Choroid plexus epithelial cell (primary cell): ENCODE measurements around the gene ODAM.
"Not testable (repeated sequence)": the region's sequence is repeated elsewhere in the genome, so short reads cannot be mapped to it uniquely, and the experiment has no call there.

Experiments used
- DNase-seq: peaks from one replicate; pipeline ENCODE4 v3.0.0-alpha.2; 2010; ENCODE audit warnings: low read depth
- H3K4me3 ChIP-seq: 2 replicates; pipeline ENCODE4 v1.5.1; 2011; ENCODE audit warnings: low read depth, mild to moderate bottlenecking, control low read depth, low read length, moderate library complexity
- TF ChIP-seq, protein P1 (sequence below): conservative IDR thresholded peaks from 2 replicates; pipeline ENCODE4 v1.5.1; 2011; ENCODE audit warnings: low read depth, mild to moderate bottlenecking, control low read depth, inconsistent platforms, low read length, moderate library complexity

ODAM gene

DNA sequence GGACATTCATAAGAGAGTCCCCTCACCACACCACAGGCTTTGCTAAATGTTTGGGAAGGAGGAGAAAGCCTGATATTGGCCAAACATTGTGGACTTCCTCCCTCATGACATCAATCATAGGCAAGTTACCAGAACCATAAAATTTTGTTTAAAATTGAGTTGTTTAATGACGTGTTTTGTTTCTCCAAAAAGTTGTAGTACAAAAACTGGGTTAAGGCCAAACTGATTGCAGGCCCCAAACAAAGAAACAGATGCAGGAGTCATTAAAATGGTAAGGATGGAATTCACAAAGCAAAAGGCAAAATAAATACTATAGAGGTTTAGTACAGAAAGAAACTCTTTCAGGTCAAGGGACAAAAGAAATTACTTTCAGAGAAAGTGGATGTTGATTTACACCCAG, 3.9 kb upstream of the ODAM start:
- no peak for DNase-seq
- no peak overlapping the region for H3K4me3 ChIP-seq
- TF ChIP-seq, protein P1, sequence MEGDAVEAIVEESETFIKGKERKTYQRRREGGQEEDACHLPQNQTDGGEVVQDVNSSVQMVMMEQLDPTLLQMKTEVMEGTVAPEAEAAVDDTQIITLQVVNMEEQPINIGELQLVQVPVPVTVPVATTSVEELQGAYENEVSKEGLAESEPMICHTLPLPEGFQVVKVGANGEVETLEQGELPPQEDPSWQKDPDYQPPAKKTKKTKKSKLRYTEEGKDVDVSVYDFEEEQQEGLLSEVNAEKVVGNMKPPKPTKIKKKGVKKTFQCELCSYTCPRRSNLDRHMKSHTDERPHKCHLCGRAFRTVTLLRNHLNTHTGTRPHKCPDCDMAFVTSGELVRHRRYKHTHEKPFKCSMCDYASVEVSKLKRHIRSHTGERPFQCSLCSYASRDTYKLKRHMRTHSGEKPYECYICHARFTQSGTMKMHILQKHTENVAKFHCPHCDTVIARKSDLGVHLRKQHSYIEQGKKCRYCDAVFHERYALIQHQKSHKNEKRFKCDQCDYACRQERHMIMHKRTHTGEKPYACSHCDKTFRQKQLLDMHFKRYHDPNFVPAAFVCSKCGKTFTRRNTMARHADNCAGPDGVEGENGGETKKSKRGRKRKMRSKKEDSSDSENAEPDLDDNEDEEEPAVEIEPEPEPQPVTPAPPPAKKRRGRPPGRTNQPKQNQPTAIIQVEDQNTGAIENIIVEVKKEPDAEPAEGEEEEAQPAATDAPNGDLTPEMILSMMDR: no peak

DNA sequence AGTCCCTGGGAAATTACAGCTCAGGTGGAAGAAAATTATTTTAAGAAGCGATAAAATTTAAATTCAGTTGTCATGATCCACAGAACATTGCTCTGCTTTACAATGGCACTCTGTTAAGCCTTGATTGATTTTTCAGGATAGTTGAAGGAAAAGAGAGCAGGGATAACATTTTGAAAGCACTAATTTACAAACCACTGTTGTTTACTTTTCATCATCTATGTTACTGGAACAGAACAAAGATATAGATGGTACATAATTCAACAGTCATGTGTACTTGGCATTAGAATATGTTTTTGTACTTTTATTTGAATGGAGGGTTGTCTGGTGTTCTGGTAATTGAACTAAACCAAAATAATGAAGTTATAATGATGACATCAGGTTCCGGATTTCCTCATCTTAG, 2.6 kb upstream of the ODAM start:
- TF ChIP-seq, protein P1: no peak
- no peak overlapping the region for H3K4me3 ChIP-seq
- no peak for DNase-seq

DNA sequence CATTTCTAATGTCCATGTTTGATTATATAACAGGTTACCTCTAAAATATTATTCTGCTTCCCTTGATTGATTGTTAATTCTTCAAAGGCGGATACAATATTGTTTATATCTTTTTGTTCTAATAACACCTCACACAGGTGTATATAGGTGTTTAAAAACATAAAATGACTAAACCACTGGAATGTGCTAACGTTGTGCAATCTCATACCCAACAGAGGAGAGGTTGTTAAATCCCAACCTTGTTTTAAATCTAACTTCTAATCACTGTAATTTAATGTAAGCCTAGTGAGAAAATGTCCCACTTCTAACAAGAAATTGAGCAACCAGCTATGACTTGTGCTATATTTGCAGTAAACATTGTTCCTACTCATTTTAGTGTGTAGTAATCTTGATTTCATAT, 1.3 kb downstream of the ODAM start:
- no peak for DNase-seq
- TF ChIP-seq, protein P1: no peak
- no peak overlapping the region for H3K4me3 ChIP-seq

DNA sequence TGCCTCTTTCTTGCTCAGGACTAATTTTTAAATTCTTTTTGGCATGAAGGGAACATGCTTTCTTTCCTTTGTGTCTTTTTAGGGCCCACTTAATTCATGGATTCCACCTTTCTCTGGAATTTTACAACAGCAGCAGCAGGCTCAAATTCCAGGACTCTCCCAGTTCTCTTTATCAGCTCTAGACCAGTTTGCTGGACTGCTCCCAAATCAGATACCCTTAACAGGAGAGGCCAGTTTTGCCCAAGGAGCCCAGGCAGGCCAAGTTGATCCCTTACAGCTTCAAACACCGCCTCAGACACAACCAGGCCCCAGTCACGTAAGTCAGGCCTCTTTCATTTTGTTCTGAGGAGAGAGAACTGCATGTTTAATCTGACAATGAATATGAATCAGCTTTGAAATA, 2.3 kb downstream of the ODAM start:
- DNase-seq: no peak
- H3K4me3 ChIP-seq: no peak overlapping the region
- TF ChIP-seq, protein P1: no peak

DNA sequence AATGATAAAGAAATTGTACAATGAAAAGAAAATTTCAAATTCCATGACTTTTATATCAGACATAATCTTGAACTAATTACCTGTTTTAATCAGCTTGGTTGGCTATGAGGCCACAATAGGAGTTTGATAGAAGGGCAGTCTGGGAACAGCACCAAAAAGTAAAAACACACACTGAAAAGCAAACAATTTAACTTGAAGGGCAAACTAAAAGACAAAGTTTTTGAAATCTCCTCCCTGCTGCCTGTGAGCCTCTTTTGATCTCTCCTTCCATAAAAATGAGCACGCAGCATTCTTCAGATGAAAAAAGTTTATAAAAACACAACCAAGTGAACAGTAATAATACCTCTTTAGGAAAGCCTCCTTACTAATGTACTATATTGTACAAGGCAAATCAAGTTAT, 8.1 kb downstream of the ODAM start:
- H3K4me3 ChIP-seq: no peak overlapping the region
- no peak for DNase-seq
- TF ChIP-seq, protein P1: no peak

DNA sequence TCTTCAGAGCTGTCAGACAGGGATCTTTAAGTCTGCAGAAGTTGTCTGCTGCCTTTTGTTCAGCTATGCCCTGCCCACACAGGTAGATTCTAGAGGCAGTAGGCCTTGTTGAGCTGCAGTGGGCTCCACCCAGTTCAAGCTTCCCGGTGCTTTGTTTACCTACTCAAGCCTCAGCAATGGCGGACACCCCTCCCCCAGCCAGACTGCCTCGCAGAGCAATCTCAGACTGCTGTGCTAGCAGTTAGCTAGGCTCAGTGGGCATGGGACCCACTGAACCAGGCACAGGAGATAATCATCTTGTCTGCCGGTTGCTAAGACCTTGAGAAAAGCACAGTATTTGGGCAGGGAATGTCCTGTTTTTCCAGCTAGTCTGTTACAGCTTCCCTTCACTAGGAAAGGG, 17.2 kb downstream of the ODAM start:
- DNase-seq: not testable (repeated sequence)

DNA sequence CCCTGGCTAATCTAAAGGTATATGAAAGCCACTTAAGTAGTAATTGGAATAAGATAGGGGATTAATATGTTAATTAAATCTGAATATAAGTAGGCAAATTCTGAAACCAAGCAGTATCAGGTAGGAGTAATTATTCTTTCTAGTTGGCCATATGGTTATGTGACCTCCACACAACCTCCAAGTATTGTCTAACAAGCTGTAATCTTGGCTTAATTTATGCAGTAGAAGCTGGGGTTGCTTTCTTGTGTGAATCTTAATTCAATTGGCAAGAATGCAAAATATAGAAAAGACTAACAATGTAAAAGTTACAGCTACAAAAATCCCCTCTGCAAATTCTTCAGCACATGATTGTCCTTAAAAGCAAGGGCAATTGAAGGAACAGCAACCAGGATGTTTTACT, 20.6 kb downstream of the ODAM start:
- not testable (repeated sequence) for DNase-seq, H3K4me3 ChIP-seq

More for the DNA sequence above, 17.2 kb downstream of the ODAM start:
- H3K4me3 ChIP-seq: not testable (repeated sequence)

DNA sequence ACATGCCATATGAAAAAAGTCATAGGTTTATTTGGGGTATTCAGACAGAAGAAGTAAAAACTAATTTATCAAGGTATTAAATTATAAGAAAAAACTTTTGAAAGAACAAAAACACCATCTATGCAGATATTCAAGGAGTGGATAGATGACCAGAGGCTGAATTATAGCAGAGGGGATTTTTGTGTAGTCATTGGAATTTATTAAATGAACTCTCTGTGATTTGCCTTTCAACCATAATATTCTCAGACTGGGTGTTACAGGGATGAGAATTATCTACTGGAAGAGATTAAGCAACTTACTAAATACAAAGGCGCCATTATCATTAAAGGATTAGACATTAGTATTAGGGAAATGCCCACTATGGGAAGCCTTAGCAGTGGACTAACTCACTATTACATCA, 21.0 kb downstream of the ODAM start:
- H3K4me3 ChIP-seq, DNase-seq: not testable (repeated sequence)

DNA sequence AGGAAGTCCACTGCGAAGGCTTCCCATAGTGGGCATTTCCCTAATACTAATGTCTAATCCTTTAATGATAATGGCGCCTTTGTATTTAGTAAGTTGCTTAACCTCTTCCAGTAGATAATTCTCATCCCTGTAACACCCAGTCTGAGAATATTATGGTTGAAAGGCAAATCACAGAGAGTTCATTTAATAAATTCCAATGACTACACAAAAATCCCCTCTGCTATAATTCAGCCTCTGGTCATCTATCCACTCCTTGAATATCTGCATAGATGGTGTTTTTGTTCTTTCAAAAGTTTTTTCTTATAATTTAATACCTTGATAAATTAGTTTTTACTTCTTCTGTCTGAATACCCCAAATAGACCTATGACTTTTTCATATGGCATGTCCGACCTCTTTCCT, 25.9 kb downstream of the ODAM start:
- not testable (repeated sequence) for H3K4me3 ChIP-seq, DNase-seq

DNA sequence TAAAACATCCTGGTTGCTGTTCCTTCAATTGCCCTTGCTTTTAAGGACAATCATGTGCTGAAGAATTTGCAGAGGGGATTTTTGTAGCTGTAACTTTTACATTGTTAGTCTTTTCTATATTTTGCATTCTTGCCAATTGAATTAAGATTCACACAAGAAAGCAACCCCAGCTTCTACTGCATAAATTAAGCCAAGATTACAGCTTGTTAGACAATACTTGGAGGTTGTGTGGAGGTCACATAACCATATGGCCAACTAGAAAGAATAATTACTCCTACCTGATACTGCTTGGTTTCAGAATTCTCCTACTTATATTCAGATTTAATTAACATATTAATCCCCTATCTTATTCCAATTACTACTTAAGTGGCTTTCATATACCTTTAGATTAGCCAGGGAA, 26.3 kb downstream of the ODAM start:
- H3K4me3 ChIP-seq: not testable (repeated sequence)

More for the DNA sequence above, 26.3 kb downstream of the ODAM start:
- DNase-seq: not testable (repeated sequence)
